DOHH2 (cell line): ENCODE data around the gene FN1.

Experiments
- H3F3A ChIP-seq: fragments of 200-600 bp; sonication (generic), shearing (Covaris generic); 2 replicates; pipeline ENCODE4 v1.6.0; 2016; ENCODE audit warnings: antibody characterized with exemption, mild to moderate bottlenecking; ENCODE audit not compliant: control insufficient read depth, insufficient read depth
- H3K27ac ChIP-seq: fragments of 200-600 bp; sonication (generic); 2 replicates; pipeline ENCODE4 v1.5.1; 2014; ENCODE audit warnings: low read depth, mild to moderate bottlenecking, low read length, moderate library complexity
- H3K27me3 ChIP-seq: fragments of 200-600 bp; sonication (generic); 2 replicates; pipeline ENCODE4 v1.6.1; 2014; ENCODE audit warnings: mild to moderate bottlenecking, low read length, mixed read lengths; ENCODE audit not compliant: control insufficient read depth
- H3K36me3 ChIP-seq: fragments of 200-600 bp; sonication (generic); 2 replicates; pipeline ENCODE4 v1.6.1; 2014; ENCODE audit warnings: mild to moderate bottlenecking, low read length, moderate library complexity, mixed read lengths; ENCODE audit not compliant: control insufficient read depth
- H3K4me1 ChIP-seq: fragments of 200-600 bp; sonication (generic); 2 replicates; pipeline ENCODE4 v1.6.1; 2014; ENCODE audit warnings: mild to moderate bottlenecking, low read length, mixed read lengths; ENCODE audit not compliant: control insufficient read depth
- H3K4me2 ChIP-seq: fragments of 200-600 bp; sonication (generic); 2 replicates; pipeline ENCODE4 v1.6.0; 2014; ENCODE audit warnings: mild to moderate bottlenecking, low read length, moderate library complexity
- H3K4me3 ChIP-seq: fragments of 200-600 bp; sonication (generic); 2 replicates; pipeline ENCODE4 v1.5.1; 2014; ENCODE audit warnings: mild to moderate bottlenecking, low read length, mixed read lengths
- H3K79me2 ChIP-seq: fragments of 200-600 bp; sonication (generic); 2 replicates; pipeline ENCODE4 v1.6.1; 2014; ENCODE audit warnings: mild to moderate bottlenecking, low read length, mixed read lengths; ENCODE audit not compliant: control insufficient read depth
- H3K9me2 ChIP-seq: fragments of 200-600 bp; sonication (generic); replicated peaks from 2 replicates; pipeline ENCODE4 v1.6.1; 2014; ENCODE audit warnings: mild to moderate bottlenecking, low read length, mixed read lengths; ENCODE audit not compliant: control insufficient read depth
- H3K9me3 ChIP-seq: fragments of 200-600 bp; sonication (generic); 2 replicates; pipeline ENCODE4 v1.6.1; 2014; ENCODE audit warnings: antibody characterized with exemption, low read length, mixed read lengths; ENCODE audit not compliant: control insufficient read depth, insufficient read depth
- H4K20me1 ChIP-seq: fragments of 200-600 bp; sonication (generic); 2 replicates; pipeline ENCODE4 v1.6.0; 2014; ENCODE audit warnings: low read depth, mild to moderate bottlenecking, antibody characterized with exemption, low read length, moderate library complexity; ENCODE audit not compliant: control insufficient read depth, insufficient read depth
- CTCF ChIP-seq: fragments of 200-600 bp; sonication (generic); IDR thresholded peaks from one replicate; pipeline ENCODE4 v1.5.1; 2014; ENCODE audit warnings: antibody characterized with exemption, mild to moderate bottlenecking, low read depth, low read length; ENCODE audit not compliant: poor library complexity, severe bottlenecking
- EZH2phosphoT487 ChIP-seq: fragments of 200-600 bp; sonication (generic); IDR thresholded peaks from 2 replicates; pipeline ENCODE4 v1.6.1; 2017; ENCODE audit warnings: borderline replicate concordance, mild to moderate bottlenecking, antibody characterized with exemption, low read length, moderate library complexity, mixed read lengths

Gene FN1

GRCh38 chr2:215401896-215402379, 33.9 kb downstream of the FN1 start:
- H3F3A ChIP-seq = no peaks in the 10 kb centered on the region
- H3K79me2 ChIP-seq = no peaks in the 10 kb centered on the region
- no peak overlapping the region for H3K27ac ChIP-seq
- no peaks in the 10 kb centered on the region for H3K9me2 ChIP-seq
- H3K4me1 ChIP-seq = no peaks in the 10 kb centered on the region
- H3K9me3 ChIP-seq = no peaks in the 10 kb centered on the region
- peaks cover 4% of the 10 kb centered on the region; the same call in 1 of the 2 replicates for H3K27me3 ChIP-seq
- no peak overlapping the region for H3K4me3 ChIP-seq
- TF ChIP-seq CTCF = no peak
- H3K4me2 ChIP-seq = no peak overlapping the region
- no peaks in the 10 kb centered on the region for H3K36me3 ChIP-seq
- H4K20me1 ChIP-seq = no peaks in the 10 kb centered on the region

GRCh38 chr2:215399067-215399716, 36.7 kb downstream of the FN1 start:
- Histone ChIP-seq H3K27me3 (no peaks in the 10 kb centered on the region), H3K79me2 (no peaks in the 10 kb centered on the region), H3K36me3 (no peaks in the 10 kb centered on the region), H3K27ac (no peak overlapping the region), H3K4me3 (no peak overlapping the region), H4K20me1 (no peaks in the 10 kb centered on the region), H3K9me3 (no peaks in the 10 kb centered on the region), H3F3A (no peaks in the 10 kb centered on the region), H3K4me1 (no peaks in the 10 kb centered on the region), H3K9me2 (no peaks in the 10 kb centered on the region), H3K4me2 (no peak overlapping the region)
- no peak for TF ChIP-seq CTCF
- no peak for TF ChIP-seq EZH2phosphoT487

DNA sequence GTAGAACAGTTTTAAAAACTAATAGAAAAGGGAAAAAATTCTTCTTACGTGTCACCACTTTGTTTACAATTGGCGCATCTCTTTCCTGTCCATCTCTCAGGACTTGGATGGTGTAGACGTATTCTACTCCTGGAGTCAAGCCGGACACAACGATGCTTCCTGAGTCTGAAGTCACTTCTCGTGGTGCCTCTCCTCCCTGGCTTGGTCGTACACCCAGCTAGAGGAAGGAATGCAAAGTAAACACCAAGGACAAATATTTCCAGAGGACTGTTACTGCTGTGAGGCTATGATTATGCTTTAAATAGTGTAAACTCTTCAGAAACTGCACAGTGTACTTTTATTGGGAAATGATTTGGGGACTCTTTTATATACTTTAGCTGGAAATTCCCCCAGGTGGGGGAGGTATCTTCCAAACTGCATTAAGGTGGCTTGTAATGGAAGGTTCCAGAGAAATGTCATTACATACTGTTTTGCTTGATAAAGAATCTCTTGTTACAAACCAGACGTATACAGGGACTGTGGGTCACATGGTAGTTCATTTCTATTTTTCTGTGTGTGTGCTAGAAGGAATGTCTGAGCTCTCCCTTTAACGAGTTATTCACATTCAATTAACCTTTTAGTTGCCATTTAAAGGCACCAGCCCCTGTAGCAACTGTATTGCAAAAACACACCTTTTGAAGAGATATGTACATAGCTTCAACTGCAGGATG, 38.1 kb downstream of the FN1 start:
- no peaks in the 10 kb centered on the region for H3K27me3 ChIP-seq
- H4K20me1 ChIP-seq = no peaks in the 10 kb centered on the region
- no peaks in the 10 kb centered on the region for H3K79me2 ChIP-seq
- H3K4me2 ChIP-seq = no peak overlapping the region
- TF ChIP-seq EZH2phosphoT487 (no peak), CTCF (no peak)
- H3K27ac ChIP-seq = no peak overlapping the region
- H3F3A ChIP-seq = no peaks in the 10 kb centered on the region
- no peak overlapping the region for H3K4me3 ChIP-seq
- H3K9me2 ChIP-seq = no peaks in the 10 kb centered on the region
- no peaks in the 10 kb centered on the region for H3K9me3 ChIP-seq
- no peaks in the 10 kb centered on the region for H3K4me1 ChIP-seq
- H3K36me3 ChIP-seq = no peaks in the 10 kb centered on the region
